K562 (cell line): Measurements from ENCODE around the gene DGAT2. TPM values are rescaled to one million over a fixed set of nuclear protein-coding genes. Genes with fewer than 3 reads are reported as not detected.
A peak's percentile ranks its signal among the peaks of the same experiment; 100 is the strongest.

Experiments
- CREB1 ChIP-seq, 2 experiments: sonication (generic) in 1 of 2; formaldehyde crosslinking in 1 of 2; IDR thresholded peaks; 2 replicates each; pipeline versions ENCODE4 v1.6.1 to v1.8.0; 2012 to 2022; ENCODE audit warnings: inconsistent platforms in 1 of 2, mild to moderate bottlenecking in 1 of 2, missing genetic modification reagents in 1 of 2, moderate library complexity in 1 of 2
- ETS2 ChIP-seq: IDR thresholded peaks from 2 replicates; pipeline ENCODE4 v1.6.1; 2016; ENCODE audit warnings: borderline replicate concordance, missing genetic modification characterization, mild to moderate bottlenecking, moderate library complexity, missing compliant biosample characterization; ENCODE audit not compliant: poor library complexity, severe bottlenecking
- HDAC8 ChIP-seq: fragments of 450-650 bp; IDR thresholded peaks from 2 replicates; pipeline ENCODE4 v1.6.1; 2016; ENCODE audit warnings: mild to moderate bottlenecking, missing genetic modification characterization, moderate library complexity, missing compliant biosample characterization
- HMG20A ChIP-seq: fragments of 450-650 bp; formaldehyde crosslinking; conservative IDR thresholded peaks from 2 replicates; pipeline ENCODE4 v1.4.0; 2020; ENCODE audit warnings: mild to moderate bottlenecking, mixed read lengths
- LCOR ChIP-seq: sonication (generic); formaldehyde crosslinking; IDR thresholded peaks from 2 replicates; pipeline ENCODE4 v1.8.0; 2022; ENCODE audit warnings: mild to moderate bottlenecking, missing genetic modification reagents
- NFATC3 ChIP-seq: fragments of 450-650 bp; IDR thresholded peaks from 2 replicates; pipeline ENCODE4 v1.6.1; 2017; ENCODE audit warnings: mild to moderate bottlenecking
- NR2C2 ChIP-seq, 2 experiments: fragments of 200-800 bp in 1 of 2; sonication (Bioruptor generic) in 1 of 2; sonication (generic) in 1 of 2; formaldehyde crosslinking in 1 of 2; IDR thresholded peaks; 2 replicates each; pipeline versions ENCODE4 v1.6.1 to v1.8.0; 2016 to 2022; ENCODE audit warnings: mild to moderate bottlenecking in 1 of 2, missing compliant biosample characterization in 1 of 2, missing genetic modification characterization in 1 of 2, missing genetic modification reagents in 1 of 2
- PTTG1 ChIP-seq: fragments of 450-650 bp; IDR thresholded peaks from 2 replicates; pipeline ENCODE4 v1.6.1; 2016; ENCODE audit warnings: low read depth, mild to moderate bottlenecking, missing genetic modification characterization, missing compliant biosample characterization
- PURB ChIP-seq: sonication (generic); formaldehyde crosslinking; IDR thresholded peaks from 2 replicates; pipeline ENCODE4 v1.9.0; 2021; ENCODE audit warnings: low read depth, mild to moderate bottlenecking, missing genetic modification reagents
- RAD21 ChIP-seq, 2 experiments: fragments of 250-450 bp in 1 of 2; fragments of 450-650 bp in 1 of 2; sonication (Bioruptor Pico) in 1 of 2; formaldehyde crosslinking in 1 of 2; IDR thresholded peaks in 1 of 2; conservative IDR thresholded peaks in 1 of 2; 2 replicates each; pipeline versions ENCODE4 v1.4.0 to v1.8.0; 2020 to 2022; ENCODE audit warnings: mild to moderate bottlenecking in 2 of 2, moderate library complexity in 1 of 2
- SAFB ChIP-seq: fragments of 200-400 bp; formaldehyde crosslinking; IDR thresholded peaks from 2 replicates; pipeline ENCODE4 v1.6.1; 2017; ENCODE audit warnings: low read depth, low read length, borderline replicate concordance
- SMAD2 ChIP-seq: fragments of 150-350 bp; IDR thresholded peaks from 2 replicates; pipeline ENCODE4 v1.6.1; 2014; ENCODE audit warnings: low read depth, mild to moderate bottlenecking, low read length
- TRIM24 ChIP-seq, 2 experiments: fragments of 450-650 bp; IDR thresholded peaks; 2 replicates each; pipeline ENCODE4 v1.6.1; 2016
- ZNF449 ChIP-seq: fragments of 250-450 bp; sonication (Bioruptor Pico); IDR thresholded peaks from 2 replicates; pipeline ENCODE4 v1.8.0; 2022; ENCODE audit warnings: moderate library complexity, mild to moderate bottlenecking, inconsistent platforms
- ZNF707 ChIP-seq: fragments of 250-450 bp; sonication (Bioruptor Pico); conservative IDR thresholded peaks from 2 replicates; pipeline ENCODE4 v1.8.0; 2022; ENCODE audit warnings: inconsistent platforms, mild to moderate bottlenecking, moderate library complexity
- polyA plus RNA-seq, 8 experiments: library from polyadenylated mRNA; depleted of rRNA in 4 of 8; stranded (reverse) in 5 of 8; unstranded in 3 of 8; fragments of >200 nt; fragmentation: Nextera tagmentation in 2 of 8; fragmentation: Illumina TruSeq in 1 of 8; extraction: Ambion mirVana in 2 of 8; extraction: Trizol in 1 of 8; gene quantifications; 2 replicates each; pipeline versions ENCODE4 v1.2.1 to v1.2.3, GENCODE V29; 2011 to 2014; ENCODE audit warnings: inconsistent platforms in 1 of 8, missing spikeins in 1 of 8
- total RNA-seq, 7 experiments: library from RNA; depleted of rRNA in 6 of 7; stranded (reverse); fragments of >200 nt in 6 of 7; fragmentation: Illumina TruSeq in 2 of 7; extraction: Trizol in 2 of 7; gene quantifications; 2 replicates each; pipeline versions ENCODE4 v1.2.1 to v1.2.3, GENCODE V29; 2011 to 2021; ENCODE audit warnings: low replicate concordance in 1 of 7
- TF ChIP-seq, protein P1 (sequence below): fragments of 150-350 bp; IDR thresholded peaks from 2 replicates; pipeline ENCODE4 v1.6.1; 2014; ENCODE audit warnings: low read depth, mild to moderate bottlenecking, low read length, borderline replicate concordance
- TF ChIP-seq, protein P2 (sequence below): fragments of 450-650 bp; formaldehyde crosslinking; IDR thresholded peaks from 2 replicates; pipeline ENCODE4 v1.4.0; 2020; ENCODE audit warnings: mild to moderate bottlenecking, mixed read lengths

DGAT2 gene
- total and polyA plus RNA-seq, 9 of the 15 experiments (the other 6 are each of a cell fraction or from before 2014, with no cell fraction given) = 0.68 to 2.8 (median 1.8) TPM

GRCh38 chr11:75814677-75815344 lies 46.2 kb downstream of the DGAT2 start, which contains the start of gene UVRAG (continued):
- no peak; the same call in none of the 2 replicates for TF ChIP-seq CREB1 (IDR thresholded peaks at IDR 0.05)
- TF ChIP-seq CREB1 (CRISPR knock-in tag; IDR thresholded peaks at IDR 0.05) = peak; percentile 50; the same call in 1 of the 2 replicates
- TF ChIP-seq, protein P1, sequence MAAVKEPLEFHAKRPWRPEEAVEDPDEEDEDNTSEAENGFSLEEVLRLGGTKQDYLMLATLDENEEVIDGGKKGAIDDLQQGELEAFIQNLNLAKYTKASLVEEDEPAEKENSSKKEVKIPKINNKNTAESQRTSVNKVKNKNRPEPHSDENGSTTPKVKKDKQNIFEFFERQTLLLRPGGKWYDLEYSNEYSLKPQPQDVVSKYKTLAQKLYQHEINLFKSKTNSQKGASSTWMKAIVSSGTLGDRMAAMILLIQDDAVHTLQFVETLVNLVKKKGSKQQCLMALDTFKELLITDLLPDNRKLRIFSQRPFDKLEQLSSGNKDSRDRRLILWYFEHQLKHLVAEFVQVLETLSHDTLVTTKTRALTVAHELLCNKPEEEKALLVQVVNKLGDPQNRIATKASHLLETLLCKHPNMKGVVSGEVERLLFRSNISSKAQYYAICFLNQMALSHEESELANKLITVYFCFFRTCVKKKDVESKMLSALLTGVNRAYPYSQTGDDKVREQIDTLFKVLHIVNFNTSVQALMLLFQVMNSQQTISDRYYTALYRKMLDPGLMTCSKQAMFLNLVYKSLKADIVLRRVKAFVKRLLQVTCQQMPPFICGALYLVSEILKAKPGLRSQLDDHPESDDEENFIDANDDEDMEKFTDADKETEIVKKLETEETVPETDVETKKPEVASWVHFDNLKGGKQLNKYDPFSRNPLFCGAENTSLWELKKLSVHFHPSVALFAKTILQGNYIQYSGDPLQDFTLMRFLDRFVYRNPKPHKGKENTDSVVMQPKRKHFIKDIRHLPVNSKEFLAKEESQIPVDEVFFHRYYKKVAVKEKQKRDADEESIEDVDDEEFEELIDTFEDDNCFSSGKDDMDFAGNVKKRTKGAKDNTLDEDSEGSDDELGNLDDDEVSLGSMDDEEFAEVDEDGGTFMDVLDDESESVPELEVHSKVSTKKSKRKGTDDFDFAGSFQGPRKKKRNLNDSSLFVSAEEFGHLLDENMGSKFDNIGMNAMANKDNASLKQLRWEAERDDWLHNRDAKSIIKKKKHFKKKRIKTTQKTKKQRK = peak; percentile 53; the same call in 1 of the 2 replicates
- no peak for TF ChIP-seq TRIM24 (IDR thresholded peaks at IDR 0.05)
- TF ChIP-seq ZNF707 (CRISPR knock-in tag) = no peak
- no peak for TF ChIP-seq HMG20A (CRISPR knock-in tag)
- no peak for TF ChIP-seq PURB (CRISPR knock-in tag)
- no peak; a peak in 1 of 4 replicates for TF ChIP-seq RAD21 (CRISPR knock-in tag; conservative IDR thresholded peaks at IDR 0.05 in 1 of 2, IDR thresholded peaks at IDR 0.05 in 1 of 2)
- no peak for TF ChIP-seq ZNF449 (CRISPR knock-in tag)
- no peak for TF ChIP-seq PTTG1
- TF ChIP-seq NFATC3 = no peak
- TF ChIP-seq SAFB = no peak
- TF ChIP-seq NR2C2 (CRISPR knock-in tag; IDR thresholded peaks at IDR 0.05) = 0 out of 2 replicates have a peak, but pooled peaks have one; percentile 42
- peak; percentile 92 for TF ChIP-seq NR2C2 (tag; IDR thresholded peaks at IDR 0.05)
- no peak for TF ChIP-seq LCOR (CRISPR knock-in tag)
- TF ChIP-seq SMAD2 = no peak
- no peak for TF ChIP-seq HDAC8 (tag)
- TF ChIP-seq ETS2 (tag) = no peak
- TF ChIP-seq, protein P2, sequence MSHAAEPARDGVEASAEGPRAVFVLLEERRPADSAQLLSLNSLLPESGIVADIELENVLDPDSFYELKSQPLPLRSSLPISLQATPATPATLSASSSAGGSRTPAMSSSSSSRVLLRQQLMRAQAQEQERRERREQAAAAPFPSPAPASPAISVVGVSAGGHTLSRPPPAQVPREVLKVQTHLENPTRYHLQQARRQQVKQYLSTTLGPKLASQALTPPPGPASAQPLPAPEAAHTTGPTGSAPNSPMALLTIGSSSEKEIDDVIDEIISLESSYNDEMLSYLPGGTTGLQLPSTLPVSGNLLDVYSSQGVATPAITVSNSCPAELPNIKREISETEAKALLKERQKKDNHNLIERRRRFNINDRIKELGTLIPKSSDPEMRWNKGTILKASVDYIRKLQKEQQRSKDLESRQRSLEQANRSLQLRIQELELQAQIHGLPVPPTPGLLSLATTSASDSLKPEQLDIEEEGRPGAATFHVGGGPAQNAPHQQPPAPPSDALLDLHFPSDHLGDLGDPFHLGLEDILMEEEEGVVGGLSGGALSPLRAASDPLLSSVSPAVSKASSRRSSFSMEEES (CRISPR knock-in tag) = peak; percentile 95
